GM10248 (cell line): ENCODE results near the gene NDST1.

Experiments
- CTCF ChIA-PET: fragments of 300-600 bp; sonication (Branson Sonifier 250); formaldehyde crosslinking; extraction: SDS; loops from one replicate; lab custom pipeline; 2021; ENCODE audit warnings: antibody characterized with exemption; lab: Yijun Ruan, JAX
- POLR2A ChIA-PET: fragments of 350-650 bp; sonication (Branson Sonifier 250); formaldehyde crosslinking; extraction: SDS; loops from one replicate; lab custom pipeline; 2020; ENCODE audit warnings: antibody characterized with exemption; lab: Yijun Ruan, JAX
- DNase-seq: peaks from one replicate; pipeline ENCODE4 v3.0.0; 2012; ENCODE audit errors: extremely low spot score
- TF ChIP-seq, protein P1 (sequence below): IDR thresholded peaks from 2 replicates; pipeline ENCODE4 v1.5.1; 2012; ENCODE audit warnings: mild to moderate bottlenecking, low read depth; ENCODE audit errors: extremely low read depth, missing control alignments, control extremely low read depth

The NDST1 gene

DNA sequence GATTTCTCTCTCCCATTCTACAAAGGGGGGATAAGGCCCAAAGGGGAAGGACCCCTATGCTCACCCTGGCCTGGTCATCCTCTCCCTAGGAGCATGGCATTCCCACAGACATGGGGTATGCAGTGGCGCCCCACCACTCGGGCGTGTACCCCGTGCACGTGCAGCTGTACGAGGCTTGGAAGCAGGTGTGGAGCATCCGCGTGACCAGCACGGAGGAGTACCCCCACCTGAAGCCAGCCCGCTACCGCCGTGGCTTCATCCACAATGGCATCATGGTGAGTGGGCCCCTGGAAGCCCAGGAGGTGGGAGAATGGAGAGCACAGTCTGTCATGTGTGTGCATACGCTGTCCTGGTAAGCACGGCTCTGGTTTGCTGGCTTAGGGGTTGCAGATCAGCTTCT lies 27.7 kb downstream of the NDST1 start:
- DNase-seq, result no peak
- TF ChIP-seq, protein P1, sequence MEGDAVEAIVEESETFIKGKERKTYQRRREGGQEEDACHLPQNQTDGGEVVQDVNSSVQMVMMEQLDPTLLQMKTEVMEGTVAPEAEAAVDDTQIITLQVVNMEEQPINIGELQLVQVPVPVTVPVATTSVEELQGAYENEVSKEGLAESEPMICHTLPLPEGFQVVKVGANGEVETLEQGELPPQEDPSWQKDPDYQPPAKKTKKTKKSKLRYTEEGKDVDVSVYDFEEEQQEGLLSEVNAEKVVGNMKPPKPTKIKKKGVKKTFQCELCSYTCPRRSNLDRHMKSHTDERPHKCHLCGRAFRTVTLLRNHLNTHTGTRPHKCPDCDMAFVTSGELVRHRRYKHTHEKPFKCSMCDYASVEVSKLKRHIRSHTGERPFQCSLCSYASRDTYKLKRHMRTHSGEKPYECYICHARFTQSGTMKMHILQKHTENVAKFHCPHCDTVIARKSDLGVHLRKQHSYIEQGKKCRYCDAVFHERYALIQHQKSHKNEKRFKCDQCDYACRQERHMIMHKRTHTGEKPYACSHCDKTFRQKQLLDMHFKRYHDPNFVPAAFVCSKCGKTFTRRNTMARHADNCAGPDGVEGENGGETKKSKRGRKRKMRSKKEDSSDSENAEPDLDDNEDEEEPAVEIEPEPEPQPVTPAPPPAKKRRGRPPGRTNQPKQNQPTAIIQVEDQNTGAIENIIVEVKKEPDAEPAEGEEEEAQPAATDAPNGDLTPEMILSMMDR, result no peak
- ChIA-PET CTCF (interaction anchor here (0.9 to 6.7 kb wide), 4 partner anchors 8 to 75 kb away, joined by 3 to 48 read pairs (median 3); no protein-coding TSS in a partner anchor), POLR2A (interaction anchor here (0.7 kb wide), 1 partner anchor 312 kb away, joined by 4 read pairs; no protein-coding TSS in a partner anchor)

DNA sequence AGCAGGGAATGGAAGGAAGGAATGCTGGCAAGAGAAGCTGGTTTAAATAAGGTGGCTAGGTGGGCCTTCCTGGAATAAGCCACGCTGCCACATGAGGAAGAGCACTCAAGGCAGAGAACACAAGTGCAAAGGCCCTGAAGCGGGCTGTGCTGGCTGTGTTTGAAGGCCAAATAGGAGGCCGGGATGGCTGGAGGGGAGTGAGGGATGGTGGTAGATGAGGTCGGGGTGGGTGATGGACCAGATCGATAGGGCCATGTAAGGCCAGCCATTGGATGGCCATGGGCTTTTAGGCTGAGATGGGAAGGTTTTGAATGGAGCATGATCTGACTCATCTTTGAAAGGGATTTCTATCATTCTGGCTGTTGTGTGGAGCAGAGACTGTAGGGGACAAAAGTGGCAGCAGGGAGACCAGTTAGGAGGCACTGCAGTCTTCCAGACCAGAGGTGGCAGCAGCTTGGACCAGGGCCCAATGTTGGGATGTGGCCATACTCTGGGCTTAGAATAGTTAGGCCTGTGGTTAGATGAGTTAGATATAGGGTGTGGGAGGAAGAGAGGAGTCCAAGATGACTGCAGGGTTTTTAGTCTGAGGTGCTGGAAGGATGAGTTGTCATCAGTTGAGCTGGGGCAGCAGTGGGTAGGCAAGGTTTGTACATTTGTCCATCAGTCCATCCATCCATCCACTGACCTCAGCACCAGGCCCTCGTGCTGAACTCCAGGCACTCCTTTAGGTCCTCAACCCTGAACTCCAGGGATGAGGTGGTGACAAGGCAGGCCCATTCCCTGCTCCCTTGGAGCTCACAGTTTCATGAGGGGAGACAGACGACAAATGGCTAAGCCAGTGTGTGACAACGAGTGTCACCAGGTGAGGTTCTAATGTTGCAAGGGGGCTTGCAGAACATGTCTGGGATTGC lies 30.3 kb downstream of the NDST1 start:
- CTCF ChIA-PET, result interaction anchor here (0.9 to 5.2 kb wide), 5 partner anchors 22 to 88 kb away, joined by 3 to 44 read pairs (median 5); no protein-coding TSS in a partner anchor
- DNase-seq, result no peak
- POLR2A ChIA-PET, result no interaction called here
- TF ChIP-seq, protein P1, result no peak

DNA sequence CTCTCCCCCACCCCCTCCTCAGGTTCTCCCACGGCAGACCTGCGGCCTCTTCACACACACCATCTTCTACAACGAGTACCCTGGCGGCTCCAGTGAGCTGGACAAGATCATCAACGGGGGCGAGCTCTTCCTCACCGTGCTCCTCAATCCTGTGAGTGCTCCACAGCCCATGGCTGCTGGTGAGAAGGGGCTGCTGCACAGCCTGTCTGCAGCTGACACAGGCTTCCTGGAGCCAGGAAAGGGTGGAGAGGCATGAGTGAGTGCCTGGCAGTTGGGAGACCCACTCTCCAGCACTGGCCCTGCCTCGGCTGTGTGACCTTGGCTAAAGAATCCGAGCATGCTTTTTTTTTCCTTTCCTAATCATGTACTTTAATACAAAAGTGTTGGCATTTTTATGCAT lies 31.3 kb downstream of the NDST1 start:
- POLR2A ChIA-PET, result no interaction called here
- no peak for DNase-seq
- CTCF ChIA-PET, result interaction anchor here (1.2 to 5.2 kb wide), 4 partner anchors 21 to 89 kb away, joined by 3 to 44 read pairs (median 6); no protein-coding TSS in a partner anchor
- TF ChIP-seq, protein P1, result no peak

DNA sequence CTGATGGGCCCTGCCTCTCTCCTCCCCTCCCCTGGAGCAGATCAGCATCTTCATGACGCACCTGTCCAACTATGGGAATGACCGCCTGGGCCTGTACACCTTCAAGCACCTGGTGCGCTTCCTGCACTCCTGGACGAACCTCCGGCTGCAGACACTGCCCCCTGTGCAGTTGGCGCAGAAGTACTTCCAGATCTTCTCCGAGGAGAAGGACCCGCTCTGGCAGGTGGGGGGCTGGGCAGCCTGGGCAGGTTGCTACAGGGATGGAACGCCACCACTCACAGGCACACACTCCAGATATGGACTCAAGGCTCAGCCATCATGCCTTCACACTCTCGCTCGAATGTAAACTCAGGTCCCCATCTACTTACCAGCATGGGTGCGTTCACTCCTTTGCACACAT lies 32.1 kb downstream of the NDST1 start:
- ChIA-PET CTCF (interaction anchor here (5.2 kb wide), 1 partner anchor 83 kb away, joined by 44 read pairs; no protein-coding TSS in a partner anchor), POLR2A (no interaction called here)
- no peak for DNase-seq
- TF ChIP-seq, protein P1, result no peak

DNA sequence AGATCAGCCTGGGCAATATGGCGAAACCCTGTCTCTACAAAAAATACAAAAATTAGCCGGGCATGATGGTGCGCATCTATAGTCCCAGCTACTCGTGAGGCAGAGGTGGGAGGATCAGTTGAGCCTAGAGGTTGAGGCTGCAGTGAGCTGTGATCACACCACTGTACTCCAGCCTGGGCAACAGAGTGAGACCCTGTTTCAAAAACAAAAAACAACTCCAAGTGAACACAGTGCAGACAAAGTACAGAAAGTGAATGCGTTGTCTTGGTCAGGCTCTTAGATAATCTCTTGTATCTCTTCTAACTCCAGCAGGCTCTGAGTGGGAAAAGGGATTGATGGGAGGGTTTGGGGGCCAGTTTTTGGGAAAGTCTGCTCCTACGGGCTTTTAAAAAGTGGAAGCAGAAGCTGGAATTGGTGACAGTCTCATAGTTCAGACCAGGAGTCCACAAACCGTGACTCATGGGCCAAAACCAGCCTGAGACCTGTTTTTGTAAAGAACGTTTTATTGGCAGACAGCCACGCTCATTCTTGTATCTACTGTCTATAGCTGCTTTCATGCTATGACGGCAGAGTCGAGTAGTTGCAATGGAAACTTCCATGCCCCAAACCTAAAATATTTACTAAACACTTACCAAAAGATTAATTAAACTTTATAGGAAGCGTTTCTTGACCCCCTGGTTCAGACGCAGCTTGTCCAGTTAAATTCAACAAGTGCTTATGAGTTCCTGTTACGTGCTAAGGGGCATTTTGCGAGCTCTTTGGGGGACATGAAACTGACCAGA lies 32.9 kb downstream of the NDST1 start:
- ChIA-PET POLR2A (no interaction called here), CTCF (interaction anchor here (0.9 to 5.4 kb wide), 7 partner anchors 8 to 84 kb away, joined by 3 to 48 read pairs (median 3); no protein-coding TSS in a partner anchor)
- TF ChIP-seq, protein P1, result no peak
- no peak for DNase-seq

DNA sequence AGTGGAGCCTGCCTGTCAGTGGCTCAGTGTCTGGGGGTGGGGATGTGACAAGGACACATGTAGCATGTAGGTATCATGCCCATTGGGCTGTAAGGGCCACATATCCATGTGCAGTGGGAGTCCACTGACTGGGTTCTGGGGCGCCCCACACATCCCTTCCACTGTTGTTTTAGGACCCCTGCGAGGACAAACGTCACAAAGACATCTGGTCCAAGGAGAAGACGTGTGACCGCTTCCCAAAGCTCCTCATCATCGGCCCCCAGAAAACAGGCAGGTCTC lies 33.4 kb downstream of the NDST1 start:
- CTCF ChIA-PET, result interaction anchor here (0.9 to 5.4 kb wide), 8 partner anchors 8 to 84 kb away, joined by 3 to 48 read pairs (median 4); no protein-coding TSS in a partner anchor

More for the DNA sequence above, 33.4 kb downstream of the NDST1 start:
- POLR2A ChIA-PET, result no interaction called here
- no peak for DNase-seq
- TF ChIP-seq, protein P1, result no peak
